ENCODE results near the gene MSL3.

GRCh38 chrX:11789809-11790208 lies 31.8 kb downstream of the MSL3 start:
- TF ChIP-seq POLR2A (IDR thresholded peaks at IDR 0.05) = no peak
- TF ChIP-seq CTCF (IDR thresholded peaks at IDR 0.05 in 4 of 5, conservative IDR thresholded peaks at IDR 0.05 in 1 of 5) = no peak

All from gastrocnemius medialis (tissue), 4 donors.